ENCODE results near the gene MMP7. TPM values are rescaled to one million over a fixed set of nuclear protein-coding genes. Genes with fewer than 3 reads are reported as not detected.

Gene MMP7
- total and polyA plus RNA-seq, 2 donors (not counting 3 experiments of a cell fraction or from before 2014, with no cell fraction given): 0.65 TPM; not detected in 1

DNA sequence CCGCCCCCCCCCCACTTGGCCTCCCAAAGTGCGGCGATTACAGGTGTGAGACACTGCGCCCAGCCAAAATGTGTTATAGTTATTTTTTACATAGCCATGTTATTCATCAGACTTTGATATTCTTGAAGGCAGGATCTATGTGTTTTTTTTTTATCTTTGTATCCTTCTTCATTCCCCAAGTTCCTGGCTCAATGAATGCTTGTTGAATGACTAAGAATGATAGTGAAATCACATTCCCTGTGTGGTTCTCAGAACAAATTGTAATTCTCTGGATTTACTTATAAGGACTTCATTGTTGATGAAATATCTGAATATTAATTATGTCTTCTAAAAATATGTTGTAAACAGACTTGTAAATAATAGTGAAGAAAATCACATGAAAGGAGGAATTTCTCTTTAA, 33.5 kb downstream of the MMP7 start:
- FAIRE-seq: no peak
- DNase-seq (ENCODE audit: low read depth, low spot score): no peak
- dilution Hi-C loops (cut with MboI; ENCODE audit: extremely low pct_ligation_motif_present, low sequenced_read_pairs): no loop called here
- Histone ChIP-seq H3K4me3 (replicated peaks in 1 of 3; ENCODE audit: insufficient read depth in 1 of 3, low read depth in 1 of 3, low read length in 3 of 3) (no peak overlapping the region), H3K79me2 (ENCODE audit: control insufficient read depth, insufficient read depth, low read length) (no peaks in the 10 kb centered on the region), H3K9ac (replicated peaks; ENCODE audit: extremely low read depth, insufficient read depth, low read length) (no peak overlapping the region), H3K27ac (ENCODE audit: insufficient read depth, low read depth, low read length) (no peak overlapping the region), H3K9me1 (replicated peaks; ENCODE audit: control insufficient read depth, extremely low read depth, insufficient read depth, low read length) (no peaks in the 10 kb centered on the region), H4K20me1 (replicated peaks; ENCODE audit: control insufficient read depth, extremely low read depth, insufficient read depth, low read length) (no peaks in the 10 kb centered on the region), H3K27me3 (ENCODE audit: control insufficient read depth in 2 of 2, insufficient read depth in 2 of 2, low read length in 2 of 2) (no peaks in the 10 kb centered on the region), H3K4me1 (ENCODE audit: control insufficient read depth, extremely low read depth, insufficient read depth, low read length) (peaks cover 13% of the 10 kb centered on the region), H3K4me2 (ENCODE audit: insufficient read depth, low read length) (no peak overlapping the region), H2AFZ (ENCODE audit: low read depth, low read length) (no peak overlapping the region), H3K36me3 (ENCODE audit: control insufficient read depth in 2 of 2, extremely low read depth in 1 of 2, insufficient read depth in 2 of 2, low read length in 2 of 2) (no peaks in the 10 kb centered on the region), H3K9me3 (replicated peaks; ENCODE audit: control insufficient read depth, insufficient read depth, low read length) (no peaks in the 10 kb centered on the region)
- no TSS peak for BruUV-seq (replicated peaks)
- CTCF ChIA-PET: interaction anchor here (1.2 to 1.9 kb wide), 8 partner anchors 10 to 169 kb away, joined by 5 to 55 read pairs (median 16); no protein-coding TSS in a partner anchor
- no peak for TF ChIP-seq EZH2 (IDR thresholded peaks at IDR 0.05; ENCODE audit: borderline replicate concordance, low read depth, low read length, severe bottlenecking)
- TF ChIP-seq FOS (IDR thresholded peaks at IDR 0.05; ENCODE audit: borderline replicate concordance, insufficient read depth, low read length): no peak
- no peak for TF ChIP-seq MYC (IDR thresholded peaks at IDR 0.05; ENCODE audit: low read depth, low read length)
- TF ChIP-seq, protein P1, sequence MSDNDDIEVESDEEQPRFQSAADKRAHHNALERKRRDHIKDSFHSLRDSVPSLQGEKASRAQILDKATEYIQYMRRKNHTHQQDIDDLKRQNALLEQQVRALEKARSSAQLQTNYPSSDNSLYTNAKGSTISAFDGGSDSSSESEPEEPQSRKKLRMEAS (IDR thresholded peaks at IDR 0.05; ENCODE audit: insufficient read depth, insufficient read length): no peak
- TF ChIP-seq POLR2A (IDR thresholded peaks at IDR 0.05; ENCODE audit: low read depth, low read length): no peak
- TF ChIP-seq GATA2 (IDR thresholded peaks at IDR 0.05; ENCODE audit: insufficient read depth, insufficient read length, low read depth, low read length): no peak
- no peak for TF ChIP-seq JUN (IDR thresholded peaks at IDR 0.05; ENCODE audit: borderline replicate concordance, insufficient read depth, insufficient read length, low read depth)
- TF ChIP-seq POLR2AphosphoS5 (IDR thresholded peaks at IDR 0.05; ENCODE audit: insufficient read depth, low read depth, low read length): no peak
- TF ChIP-seq, protein P2, sequence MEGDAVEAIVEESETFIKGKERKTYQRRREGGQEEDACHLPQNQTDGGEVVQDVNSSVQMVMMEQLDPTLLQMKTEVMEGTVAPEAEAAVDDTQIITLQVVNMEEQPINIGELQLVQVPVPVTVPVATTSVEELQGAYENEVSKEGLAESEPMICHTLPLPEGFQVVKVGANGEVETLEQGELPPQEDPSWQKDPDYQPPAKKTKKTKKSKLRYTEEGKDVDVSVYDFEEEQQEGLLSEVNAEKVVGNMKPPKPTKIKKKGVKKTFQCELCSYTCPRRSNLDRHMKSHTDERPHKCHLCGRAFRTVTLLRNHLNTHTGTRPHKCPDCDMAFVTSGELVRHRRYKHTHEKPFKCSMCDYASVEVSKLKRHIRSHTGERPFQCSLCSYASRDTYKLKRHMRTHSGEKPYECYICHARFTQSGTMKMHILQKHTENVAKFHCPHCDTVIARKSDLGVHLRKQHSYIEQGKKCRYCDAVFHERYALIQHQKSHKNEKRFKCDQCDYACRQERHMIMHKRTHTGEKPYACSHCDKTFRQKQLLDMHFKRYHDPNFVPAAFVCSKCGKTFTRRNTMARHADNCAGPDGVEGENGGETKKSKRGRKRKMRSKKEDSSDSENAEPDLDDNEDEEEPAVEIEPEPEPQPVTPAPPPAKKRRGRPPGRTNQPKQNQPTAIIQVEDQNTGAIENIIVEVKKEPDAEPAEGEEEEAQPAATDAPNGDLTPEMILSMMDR (IDR thresholded peaks at IDR 0.05; ENCODE audit: extremely low read depth in 1 of 2, insufficient read depth in 1 of 2, low read depth in 1 of 2, low read length in 2 of 2): no peak
- POLR2A ChIA-PET: no interaction called here
- intact Hi-C loops (cut with micrococcal nuclease): no loop called here
